HepG2 (cell line): ENCODE measurements around the gene RNASE8. TPM values are rescaled to one million over a fixed set of nuclear protein-coding genes. Genes with fewer than 3 reads are reported as not detected.
A peak's percentile ranks its signal among the peaks of the same experiment; 100 is the strongest.

Experiments
- ATF7 ChIP-seq, 2 experiments: fragments of 450-650 bp in 1 of 2; sonication (generic) in 1 of 2; formaldehyde crosslinking in 1 of 2; IDR thresholded peaks; 2 replicates each; pipeline versions ENCODE4 v1.4.0 to v1.6.1; 2016 to 2020; ENCODE audit warnings: antibody characterized with exemption in 1 of 2, mild to moderate bottlenecking in 1 of 2, missing genetic modification reagents in 1 of 2
- BCL6 ChIP-seq: IDR thresholded peaks from 2 replicates; pipeline ENCODE4 v1.6.1; 2016; ENCODE audit warnings: missing genetic modification reagents, missing compliant biosample characterization
- DDIT3 ChIP-seq: sonication (generic); formaldehyde crosslinking; IDR thresholded peaks from 2 replicates; pipeline ENCODE4 v1.4.0; 2020; ENCODE audit warnings: mild to moderate bottlenecking, missing genetic modification reagents
- FOXM1 ChIP-seq: sonication (generic); formaldehyde crosslinking; IDR thresholded peaks from 2 replicates; pipeline ENCODE4 v1.5.0; 2020; ENCODE audit warnings: missing genetic modification reagents
- ISL2 ChIP-seq: sonication (generic); formaldehyde crosslinking; IDR thresholded peaks from 2 replicates; pipeline ENCODE4 v1.5.0; 2020; ENCODE audit warnings: missing genetic modification reagents
- KDM1A ChIP-seq: IDR thresholded peaks from 2 replicates; pipeline ENCODE4 v1.6.1; 2016; ENCODE audit warnings: missing compliant biosample characterization
- KLF16 ChIP-seq, 2 experiments: sonication (generic) in 1 of 2; formaldehyde crosslinking in 1 of 2; IDR thresholded peaks; 2 replicates each; pipeline versions ENCODE4 v1.6.1 to v1.8.0; 2016 to 2023; ENCODE audit warnings: missing genetic modification reagents in 2 of 2, missing compliant biosample characterization in 1 of 2
- MAFK ChIP-seq, 2 experiments: IDR thresholded peaks in 1 of 2; conservative IDR thresholded peaks in 1 of 2; 2 replicates each; pipeline ENCODE4 v1.6.1; 2011; ENCODE audit warnings: improper control_type of control experiment in 2 of 2, low read length in 2 of 2
- NCOA2 ChIP-seq: sonication (generic); formaldehyde crosslinking; IDR thresholded peaks from 2 replicates; pipeline ENCODE4 v1.8.0; 2022; ENCODE audit warnings: inconsistent platforms
- PBX3 ChIP-seq: sonication (generic); formaldehyde crosslinking; IDR thresholded peaks from 2 replicates; pipeline ENCODE4 v1.8.1; 2023; ENCODE audit warnings: missing genetic modification reagents, inconsistent platforms, borderline replicate concordance
- POGZ ChIP-seq: sonication (generic); formaldehyde crosslinking; IDR thresholded peaks from 2 replicates; pipeline ENCODE4 v1.4.0; 2020; ENCODE audit warnings: mild to moderate bottlenecking, missing genetic modification reagents
- PRMT3 ChIP-seq: sonication (generic); formaldehyde crosslinking; IDR thresholded peaks from 2 replicates; pipeline ENCODE4 v1.8.1; 2022; ENCODE audit warnings: low read depth, mild to moderate bottlenecking, moderate library complexity, missing genetic modification reagents, borderline replicate concordance
- SOX5 ChIP-seq: IDR thresholded peaks from 2 replicates; pipeline ENCODE4 v1.6.1; 2016; ENCODE audit warnings: borderline replicate concordance
- SRSF1 ChIP-seq: fragments of 200-400 bp; formaldehyde crosslinking; optimal IDR thresholded peaks from 2 replicates; pipeline ENCODE3; 2017; ENCODE audit warnings: mild to moderate bottlenecking, low read depth, low read length, moderate library complexity
- TMF1 ChIP-seq: sonication (generic); formaldehyde crosslinking; IDR thresholded peaks from 2 replicates; pipeline ENCODE4 v1.8.1; 2022; ENCODE audit warnings: low read depth, missing genetic modification reagents
- ZFP41 ChIP-seq: sonication (generic); formaldehyde crosslinking; IDR thresholded peaks from 2 replicates; pipeline ENCODE4 v1.4.0; 2020; ENCODE audit warnings: mild to moderate bottlenecking, missing genetic modification reagents, borderline replicate concordance
- ZNF280D ChIP-seq: sonication (generic); formaldehyde crosslinking; IDR thresholded peaks from 2 replicates; pipeline ENCODE4 v1.5.1; 2020; ENCODE audit warnings: mild to moderate bottlenecking, missing genetic modification reagents
- ZNF296 ChIP-seq: sonication (generic); formaldehyde crosslinking; conservative IDR thresholded peaks from 2 replicates; pipeline ENCODE4 v1.5.0; 2020; ENCODE audit warnings: mild to moderate bottlenecking, missing genetic modification reagents
- ZNF572 ChIP-seq: sonication (generic); formaldehyde crosslinking; IDR thresholded peaks from 2 replicates; pipeline ENCODE4 v1.5.1; 2020; ENCODE audit warnings: mild to moderate bottlenecking, missing genetic modification reagents
- ZNF598 ChIP-seq: sonication (generic); formaldehyde crosslinking; IDR thresholded peaks from 2 replicates; pipeline ENCODE4 v1.5.1; 2020; ENCODE audit warnings: mild to moderate bottlenecking, missing genetic modification reagents, borderline replicate concordance
- ZNF605 ChIP-seq: sonication (generic); formaldehyde crosslinking; IDR thresholded peaks from 2 replicates; pipeline ENCODE4 v1.8.0; 2022; ENCODE audit warnings: mild to moderate bottlenecking, missing genetic modification reagents
- ZNF770 ChIP-seq: sonication (generic); formaldehyde crosslinking; IDR thresholded peaks from 2 replicates; pipeline ENCODE4 v1.5.0; 2020; ENCODE audit warnings: mild to moderate bottlenecking, missing genetic modification reagents
- ZNF878 ChIP-seq: sonication (generic); formaldehyde crosslinking; IDR thresholded peaks from 2 replicates; pipeline ENCODE4 v1.8.1; 2023; ENCODE audit warnings: mild to moderate bottlenecking, missing genetic modification reagents, moderate library complexity
- polyA plus RNA-seq, 8 experiments: library from polyadenylated mRNA; depleted of rRNA in 3 of 8; stranded (reverse) in 7 of 8; unstranded in 1 of 8; fragments of >200 nt; fragmentation: Illumina TruSeq in 4 of 8; extraction: Trizol in 4 of 8; gene quantifications; 2 replicates each; pipeline versions ENCODE4 v1.2.1 to v1.2.3, GENCODE V29; 2011 to 2016; ENCODE audit warnings: low read depth in 4 of 8, missing spikeins in 1 of 8, mixed read lengths in 1 of 8; ENCODE audit not compliant: insufficient read depth in 1 of 8
- total RNA-seq, 5 experiments: library from RNA; depleted of rRNA; stranded (reverse); fragments of >200 nt; fragmentation: Illumina TruSeq; extraction: Trizol; gene quantifications; 2 replicates each; pipeline ENCODE4 v1.2.3, GENCODE V29; 2016; ENCODE audit warnings: low read depth in 1 of 5

The RNASE8 gene
- total and polyA plus RNA-seq, 2 of the 13 experiments (the other 11 are each of a cell fraction or from before 2014, with no cell fraction given): not detected

- TF ChIP-seq BCL6 (CRISPR knock-in tag) (peak; percentile 51), TMF1 (CRISPR knock-in tag) (0 out of 2 replicates have a peak, but pooled peaks have one; percentile 41), ZNF572 (CRISPR knock-in tag) (0 out of 2 replicates have a peak, but pooled peaks have one; percentile 65), DDIT3 (no peak), PRMT3 (CRISPR knock-in tag) (no peak), ZNF598 (CRISPR knock-in tag) (no peak), ZNF296 (CRISPR knock-in tag) (peak; percentile 22; the same call in 1 of the 2 replicates), SOX5 (CRISPR knock-in tag) (no peak), ZFP41 (CRISPR knock-in tag) (0 out of 2 replicates have a peak, but pooled peaks have one; percentile 45), ATF7 (IDR thresholded peaks at IDR 0.05) (no peak), ATF7 (CRISPR knock-in tag; IDR thresholded peaks at IDR 0.05) (no peak), MAFK (conservative IDR thresholded peaks at IDR 0.05 in 1 of 2, IDR thresholded peaks at IDR 0.05 in 1 of 2; ENCODE audit: low read length in 2 of 2) (no peak), ZNF878 (no peak), PBX3 (no peak), POGZ (CRISPR knock-in tag) (no peak), FOXM1 (CRISPR knock-in tag) (no peak), ZNF770 (CRISPR knock-in tag) (0 out of 2 replicates have a peak, but pooled peaks have one; percentile 9), SRSF1 (peak; percentile 43), ZNF280D (CRISPR knock-in tag) (0 out of 2 replicates have a peak, but pooled peaks have one; percentile 50), ZNF605 (CRISPR knock-in tag) (no peak), KLF16 (CRISPR knock-in tag; IDR thresholded peaks at IDR 0.05) (peak in 1 of 2 experiments; percentile 34; a peak in 1 of 4 replicates), NCOA2 (CRISPR knock-in tag) (no peak), ISL2 (CRISPR knock-in tag) (no peak), KDM1A (CRISPR knock-in tag) (no peak)
Measured at GRCh38 chr14:21071225-21072030, 13.8 kb downstream of the RNASE8 start (continued).
